22Rv1 (cell line): ENCODE measurements around the gene KXD1.
A peak's percentile ranks its signal among the peaks of the same experiment; 100 is the strongest.
"Not testable (repeated sequence)": the region's sequence is repeated elsewhere in the genome, so short reads cannot be mapped to it uniquely, and the experiment has no call there.

Experiments used
- H3K27ac ChIP-seq: fragments of 450-650 bp; 2 replicates; pipeline ENCODE4 v1.5.1; 2017
- ZFX ChIP-seq: fragments of 450-650 bp; IDR thresholded peaks from 2 replicates; pipeline ENCODE4 v1.6.1; 2017; ENCODE audit warnings: antibody characterized with exemption, borderline replicate concordance
- TF ChIP-seq, protein P1 (sequence below): fragments of 450-650 bp; IDR thresholded peaks from 2 replicates; pipeline ENCODE4 v1.5.1; 2017; ENCODE audit warnings: mild to moderate bottlenecking

KXD1 gene

DNA sequence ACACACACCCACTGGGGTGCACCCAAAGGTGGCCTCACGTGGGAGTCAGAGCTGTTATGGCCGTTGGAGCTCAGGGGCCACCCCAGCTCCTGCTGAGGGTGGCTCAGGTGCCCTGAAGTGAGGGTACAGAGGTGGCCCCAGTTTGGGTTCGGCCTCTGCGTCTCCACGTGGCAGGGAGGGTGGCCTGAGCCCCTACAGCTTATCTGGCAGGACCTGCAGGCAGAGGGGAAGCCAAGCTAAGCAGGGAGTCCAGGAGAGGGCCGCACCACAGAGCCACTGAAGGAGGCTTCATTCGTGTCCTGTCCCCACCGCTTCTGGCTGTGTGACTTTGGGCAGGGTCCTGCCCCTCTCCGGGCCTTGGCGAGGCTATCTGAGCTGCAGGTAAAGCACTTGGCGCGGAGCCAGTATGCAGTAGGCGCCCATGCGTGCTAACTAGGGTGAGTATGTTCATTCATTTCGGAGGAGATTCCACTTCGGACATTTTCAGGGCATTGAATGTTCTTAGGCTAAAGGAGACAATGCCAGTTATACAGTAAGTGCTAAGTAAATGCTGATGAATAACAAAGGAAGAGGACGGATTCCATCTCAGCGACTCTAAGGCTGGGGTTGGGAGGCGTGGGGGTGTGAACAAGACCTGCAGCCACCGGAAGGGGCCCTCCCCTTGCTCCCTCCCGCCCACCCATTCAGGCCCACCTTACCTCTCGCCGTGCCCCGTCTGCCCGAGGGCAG lies 35.9 kb downstream of the KXD1 start:
- peak overlapping the region; percentile 50 for H3K27ac ChIP-seq
- TF ChIP-seq, protein P1, sequence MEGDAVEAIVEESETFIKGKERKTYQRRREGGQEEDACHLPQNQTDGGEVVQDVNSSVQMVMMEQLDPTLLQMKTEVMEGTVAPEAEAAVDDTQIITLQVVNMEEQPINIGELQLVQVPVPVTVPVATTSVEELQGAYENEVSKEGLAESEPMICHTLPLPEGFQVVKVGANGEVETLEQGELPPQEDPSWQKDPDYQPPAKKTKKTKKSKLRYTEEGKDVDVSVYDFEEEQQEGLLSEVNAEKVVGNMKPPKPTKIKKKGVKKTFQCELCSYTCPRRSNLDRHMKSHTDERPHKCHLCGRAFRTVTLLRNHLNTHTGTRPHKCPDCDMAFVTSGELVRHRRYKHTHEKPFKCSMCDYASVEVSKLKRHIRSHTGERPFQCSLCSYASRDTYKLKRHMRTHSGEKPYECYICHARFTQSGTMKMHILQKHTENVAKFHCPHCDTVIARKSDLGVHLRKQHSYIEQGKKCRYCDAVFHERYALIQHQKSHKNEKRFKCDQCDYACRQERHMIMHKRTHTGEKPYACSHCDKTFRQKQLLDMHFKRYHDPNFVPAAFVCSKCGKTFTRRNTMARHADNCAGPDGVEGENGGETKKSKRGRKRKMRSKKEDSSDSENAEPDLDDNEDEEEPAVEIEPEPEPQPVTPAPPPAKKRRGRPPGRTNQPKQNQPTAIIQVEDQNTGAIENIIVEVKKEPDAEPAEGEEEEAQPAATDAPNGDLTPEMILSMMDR: no peak
- no peak for TF ChIP-seq ZFX

DNA sequence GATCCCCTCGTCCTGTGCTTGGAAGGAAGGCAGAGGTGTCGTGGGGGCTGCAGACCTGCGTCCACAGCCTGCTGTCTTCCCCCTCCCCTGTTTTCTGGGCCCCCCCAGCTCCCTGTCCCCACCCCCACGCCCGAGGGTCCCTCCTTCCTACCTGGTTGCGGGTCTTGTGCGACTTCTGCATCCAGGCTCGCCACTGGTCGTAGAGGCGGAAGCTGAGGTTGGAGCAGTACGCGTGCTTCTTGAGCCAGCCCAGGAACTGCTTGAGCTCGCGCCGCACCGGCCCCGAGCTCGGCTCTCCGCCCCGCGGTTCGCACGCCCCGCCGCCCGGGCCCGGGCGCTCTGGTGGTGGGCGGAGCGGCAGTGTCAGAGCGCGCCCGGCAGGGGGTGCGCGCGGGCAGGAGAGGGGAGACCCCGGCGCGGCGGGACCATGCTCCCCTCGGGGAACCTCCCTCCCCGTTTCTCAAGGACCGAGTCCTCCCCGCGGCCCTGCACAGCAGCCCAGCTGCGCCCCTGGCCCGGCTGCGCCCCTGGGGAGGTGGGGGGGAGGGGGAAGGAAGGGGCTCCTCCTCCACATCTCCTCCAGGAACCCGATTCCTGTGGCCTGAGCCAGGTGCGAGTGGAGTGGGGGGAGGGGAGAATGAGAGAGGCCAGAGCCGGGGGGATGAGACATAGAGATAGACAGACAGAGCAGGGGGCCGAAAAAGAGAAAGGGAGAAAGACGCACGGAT lies 36.6 kb downstream of the KXD1 start:
- peak overlapping the region; percentile 50 for H3K27ac ChIP-seq
- no peak for TF ChIP-seq ZFX
- TF ChIP-seq, protein P1: peak; percentile 96

DNA sequence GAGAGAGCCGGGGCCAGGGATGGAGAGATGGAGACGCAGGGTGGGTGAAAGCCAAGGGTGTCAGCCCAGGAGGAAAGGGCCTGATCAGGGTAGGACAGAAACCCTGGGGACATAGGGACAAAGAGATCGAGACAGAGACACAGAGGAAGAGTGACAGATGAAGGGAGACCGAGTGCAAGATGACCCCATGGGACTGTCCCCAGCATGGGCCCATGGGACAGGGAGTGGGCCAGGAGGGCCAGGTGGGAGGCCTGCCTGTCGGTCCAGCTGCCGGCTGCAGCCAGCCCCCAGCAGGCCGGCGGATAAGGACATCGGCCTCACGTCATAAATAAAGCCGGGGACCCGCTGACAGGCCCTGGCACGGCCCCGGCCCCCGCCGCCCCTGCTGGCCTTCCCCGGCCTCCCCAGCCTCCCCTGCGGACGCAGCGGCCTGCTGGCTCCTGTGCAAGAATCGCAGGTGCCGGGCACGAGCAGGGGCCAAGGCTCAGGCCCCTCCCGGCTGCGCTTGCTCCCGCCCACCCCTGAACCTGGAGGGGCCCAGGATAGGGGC lies 37.2 kb downstream of the KXD1 start:
- peak overlapping the region; percentile 50 for H3K27ac ChIP-seq
- TF ChIP-seq, protein P1: no peak
- TF ChIP-seq ZFX: no peak

DNA sequence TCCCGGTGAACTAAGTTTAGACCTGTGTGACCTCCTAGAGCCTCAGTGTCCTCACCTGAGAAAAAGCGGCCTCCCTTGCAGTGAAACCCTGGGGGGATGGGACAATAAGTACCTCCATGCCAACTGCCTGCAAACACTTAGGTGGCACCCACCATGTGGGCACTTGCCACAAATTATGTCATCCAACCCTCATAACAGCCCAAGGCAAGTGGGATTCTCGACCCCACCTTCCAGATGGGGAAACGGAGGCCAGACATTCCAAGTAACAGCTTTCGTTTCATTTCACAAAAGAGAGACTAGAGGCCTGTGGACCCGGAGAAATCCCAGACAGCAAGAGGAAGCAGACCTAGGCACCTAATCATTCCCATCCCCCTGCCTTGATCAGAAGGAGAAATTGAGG lies 37.8 kb downstream of the KXD1 start:
- no peak for TF ChIP-seq ZFX
- TF ChIP-seq, protein P1: no peak
- H3K27ac ChIP-seq: no peak overlapping the region

DNA sequence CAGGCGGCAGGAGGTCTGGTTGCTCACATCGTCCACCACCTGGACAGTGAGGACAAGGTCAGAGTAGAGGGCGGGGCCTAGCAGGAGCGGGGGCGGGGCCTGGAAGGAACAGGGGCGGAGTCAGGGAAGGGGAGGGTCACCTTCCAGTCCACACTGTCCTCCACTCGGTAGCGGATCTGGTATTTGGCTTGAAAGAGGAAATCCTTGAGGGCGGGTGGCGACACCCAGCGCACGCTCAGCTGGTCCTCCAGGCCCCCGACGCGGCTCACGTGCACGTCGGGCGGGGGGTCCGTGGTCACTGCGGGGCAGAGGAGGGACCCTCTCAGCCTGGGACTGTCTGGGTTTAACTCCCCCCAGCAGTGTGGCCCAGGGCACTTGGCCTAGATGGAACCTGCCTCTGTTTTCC lies 39.1 kb downstream of the KXD1 start:
- peak overlapping the region; percentile 44 for H3K27ac ChIP-seq
- no peak for TF ChIP-seq ZFX
- TF ChIP-seq, protein P1: peak; percentile 20

DNA sequence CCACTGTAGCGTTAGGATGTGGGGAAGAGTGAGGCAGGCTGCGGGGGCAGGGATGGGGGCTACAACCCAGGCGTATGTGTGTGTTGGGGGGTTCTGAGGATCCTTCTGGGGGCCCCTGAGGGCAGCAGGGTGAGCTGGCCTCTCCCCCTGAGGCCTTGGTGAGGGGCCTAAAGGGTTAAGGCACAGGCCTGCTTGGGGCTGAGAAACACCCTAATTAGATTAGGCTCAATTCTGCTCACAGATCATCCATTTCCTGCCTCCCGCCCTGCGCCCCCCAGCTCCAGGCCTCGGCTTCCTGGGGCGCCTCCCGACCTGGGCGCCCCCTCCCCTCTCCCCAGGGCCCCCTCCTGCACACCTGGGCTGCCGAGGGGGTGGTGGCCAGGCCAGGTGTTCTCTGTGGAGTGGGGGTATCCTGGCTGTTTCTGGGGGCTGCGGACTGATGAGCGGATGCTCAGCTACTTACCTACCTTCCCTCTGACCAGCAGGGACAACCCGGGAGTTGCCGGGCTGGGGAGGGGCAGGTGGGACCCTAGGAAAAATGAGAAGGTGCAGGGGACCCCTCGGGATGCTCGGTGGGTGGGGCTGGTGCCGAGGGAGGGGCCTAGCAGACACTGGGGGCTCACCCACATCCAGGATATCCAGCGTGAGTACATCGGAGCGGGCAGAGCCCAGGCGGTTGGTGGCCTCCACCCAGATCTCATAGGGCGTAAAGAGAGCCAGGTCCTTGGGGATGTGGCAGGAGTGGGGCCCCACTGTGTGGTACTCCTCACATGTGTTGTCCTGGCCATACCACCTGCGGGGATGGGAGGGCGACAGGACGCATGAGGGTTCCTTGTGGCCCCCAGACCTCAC lies 40.4 kb downstream of the KXD1 start:
- no peak for TF ChIP-seq ZFX

DNA sequence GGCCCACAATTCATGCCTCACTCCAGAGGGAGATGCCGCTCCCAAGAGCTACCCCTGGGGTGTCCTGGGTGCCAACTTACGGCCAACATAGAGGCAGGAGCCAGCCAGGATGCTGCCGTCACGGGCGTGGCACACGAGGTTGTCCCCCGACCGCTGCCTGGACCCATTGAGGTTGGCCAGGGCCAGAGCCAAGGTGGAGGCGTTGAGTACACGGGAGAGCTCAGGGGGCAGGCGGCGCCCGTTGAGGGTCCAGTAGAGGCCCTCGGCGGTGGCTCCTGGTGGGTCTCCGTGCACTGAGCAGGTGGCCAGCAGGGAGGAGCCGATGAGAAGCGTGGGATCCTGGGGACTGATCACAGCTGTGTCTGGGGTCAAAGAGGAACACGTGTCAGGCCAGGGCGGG lies 41.8 kb downstream of the KXD1 start:
- H3K27ac ChIP-seq: no peak overlapping the region
- TF ChIP-seq ZFX: no peak
- TF ChIP-seq, protein P1: no peak

More for the DNA sequence above, 40.4 kb downstream of the KXD1 start:
- H3K27ac ChIP-seq: no peak overlapping the region

DNA sequence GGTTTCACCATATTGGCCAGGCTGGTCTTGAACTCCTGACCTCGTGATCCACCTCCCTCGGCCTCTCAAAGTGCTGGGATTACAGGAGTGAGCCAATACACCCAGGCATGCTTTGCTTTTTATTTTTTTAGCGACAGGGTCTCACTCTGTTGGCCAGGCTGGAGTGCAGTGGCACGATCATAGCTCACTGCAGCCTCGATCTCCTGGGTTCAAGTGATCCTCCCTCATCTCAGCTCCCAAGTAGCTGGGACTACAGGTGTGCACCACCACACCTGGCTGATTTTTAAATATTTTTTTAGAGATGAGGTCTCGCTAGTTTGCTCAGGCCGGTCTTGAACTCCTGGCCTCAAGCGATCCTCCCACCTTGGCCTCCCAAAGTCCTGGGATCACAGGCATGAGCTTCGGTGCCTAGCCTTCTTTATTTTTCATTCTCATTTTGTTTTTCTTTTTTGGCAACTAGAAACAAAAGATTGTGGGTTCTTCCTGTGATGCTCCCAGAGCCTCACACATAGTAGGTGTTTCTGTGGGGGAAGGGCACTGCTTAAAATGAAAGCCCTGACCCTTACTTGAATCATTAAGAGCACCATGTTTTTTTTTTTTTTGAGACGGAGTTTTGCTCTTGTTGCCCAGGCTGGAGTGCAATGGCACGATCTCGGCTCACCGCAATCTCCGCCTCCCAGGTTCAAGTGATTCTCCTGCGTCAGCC lies 43.2 kb downstream of the KXD1 start:
- H3K27ac ChIP-seq: not testable (repeated sequence)
